HG03175 (cell line): ENCODE results near the gene NUP153.
A peak's percentile ranks its signal among the peaks of the same experiment; 100 is the strongest.

Experiments used
- ATAC-seq: cut with Tn5 transposase; IDR thresholded peaks from one replicate; pipeline ENCODE4 v1.9.1; 2021; ENCODE audit warnings: mild to moderate bottlenecking, moderate library complexity; ENCODE audit not compliant: unreplicated experiment

Gene NUP153

GRCh38 chr6:17666646-17667045 lies 40.1 kb downstream of the NUP153 start:
- no peak for ATAC-seq

GRCh38 chr6:17665132-17665531 lies 41.6 kb downstream of the NUP153 start:
- ATAC-seq, result no peak

GRCh38 chr6:17663226-17663625 lies 43.5 kb downstream of the NUP153 start:
- ATAC-seq, result no peak

GRCh38 chr6:17662585-17662984 lies 44.1 kb downstream of the NUP153 start:
- ATAC-seq, result no peak

- ATAC-seq, result no peak
These were observed 50.1 kb downstream of the NUP153 start for GRCh38 chr6:17656644-17657043.

GRCh38 chr6:17656092-17656491 lies 50.6 kb downstream of the NUP153 start:
- no peak for ATAC-seq

GRCh38 chr6:17653198-17653882 lies 53.4 kb downstream of the NUP153 start:
- no peak for ATAC-seq

GRCh38 chr6:17650656-17651309 lies 55.9 kb downstream of the NUP153 start:
- no peak for ATAC-seq

GRCh38 chr6:17648745-17649144 lies 58.0 kb downstream of the NUP153 start:
- no peak for ATAC-seq

- no peak for ATAC-seq
These were observed 66.2 kb downstream of the NUP153 start for GRCh38 chr6:17640477-17640917.

- ATAC-seq, result no peak
These were observed 68.5 kb downstream of the NUP153 start for GRCh38 chr6:17638212-17638715.

- ATAC-seq, result no peak
These were observed 71.2 kb downstream of the NUP153 start for GRCh38 chr6:17635568-17635967.

- peak; percentile 58 for ATAC-seq
These were observed 73.1 kb downstream of the NUP153 start for GRCh38 chr6:17633465-17634188.

- no peak for ATAC-seq
These were observed 73.8 kb downstream of the NUP153 start for GRCh38 chr6:17632934-17633333.

- no peak for ATAC-seq
These were observed 76.1 kb downstream of the NUP153 start for GRCh38 chr6:17630511-17631073.

- ATAC-seq, result no peak
These were observed 76.8 kb downstream of the NUP153 start for GRCh38 chr6:17629824-17630510.

GRCh38 chr6:17628873-17629272 lies 77.9 kb downstream of the NUP153 start:
- peak; percentile 70 for ATAC-seq

- ATAC-seq, result no peak
These were observed 82.3 kb downstream of the NUP153 start for GRCh38 chr6:17624396-17624795.

- ATAC-seq, result no peak
These were observed 84.6 kb downstream of the NUP153 start for GRCh38 chr6:17622144-17622543.

- peak; percentile 77 for ATAC-seq
These were observed 85.7 kb downstream of the NUP153 start for GRCh38 chr6:17621003-17621402.

GRCh38 chr6:17615794-17616193 lies 90.9 kb downstream of the NUP153 start:
- no peak for ATAC-seq
